Breast epithelium (tissue), 3 donors: ENCODE results near the gene CEP112.

ENCODE experiments used
- CTCF ChIP-seq, 3 donors: fragments of 450-650 bp; IDR thresholded peaks; one replicate each; pipeline ENCODE4 v1.5.1; 2016 to 2017; ENCODE audit warnings: antibody characterized with exemption in 3 of 3, mild to moderate bottlenecking in 3 of 3, moderate library complexity in 3 of 3
- POLR2A ChIP-seq: fragments of 450-650 bp; IDR thresholded peaks from one replicate; pipeline ENCODE4 v1.6.1; 2016; ENCODE audit warnings: antibody characterized with exemption, mild to moderate bottlenecking, moderate library complexity
- POLR2AphosphoS5 ChIP-seq, 3 donors: sonication (generic); formaldehyde crosslinking; IDR thresholded peaks; one replicate each; pipeline ENCODE4 v1.6.1; 2017; ENCODE audit warnings: antibody characterized with exemption in 3 of 3

- no peak for TF ChIP-seq POLR2AphosphoS5 (IDR thresholded peaks at IDR 0.05)
- TF ChIP-seq POLR2A, result no peak
- no peak for TF ChIP-seq CTCF (IDR thresholded peaks at IDR 0.05)
Observed at GRCh38 chr17:65727246-65727645, 464.7 kb downstream of the CEP112 start.
